Uterus (tissue), 4 donors: ENCODE measurements around the gene P3H2. TPM values are rescaled to one million over a fixed set of nuclear protein-coding genes. Genes with fewer than 3 reads are reported as not detected.
"Not testable (repeated sequence)": the region's sequence is repeated elsewhere in the genome, so short reads cannot be mapped to it uniquely, and the experiment has no call there.

Source experiments
- DNase-seq, 2 donors: peaks; one replicate each; pipeline ENCODE4 v3.0.0-alpha.2; 2019 to 2020
- H3K27ac ChIP-seq, 2 donors: fragments of 200-600 bp; sonication (generic); 1 replicate in 1 of 2; 2 replicates in 1 of 2; pipeline ENCODE4 v1.5.1; 2016 to 2018
- H3K27me3 ChIP-seq, 2 donors: fragments of 200-600 bp; sonication (generic); one replicate each; pipeline ENCODE4 v1.5.1; 2018 to 2019; ENCODE audit warnings: control low read depth in 1 of 2
- H3K36me3 ChIP-seq, 2 donors: fragments of 200-600 bp; sonication (generic); one replicate each; pipeline ENCODE4 v1.5.1; 2019; ENCODE audit warnings: control low read depth in 1 of 2
- H3K4me1 ChIP-seq, 2 donors: fragments of 200-600 bp; sonication (generic); one replicate each; pipeline ENCODE4 v1.5.1; 2018 to 2019; ENCODE audit warnings: control low read depth in 1 of 2
- H3K4me3 ChIP-seq, 2 donors: fragments of 200-600 bp; sonication (generic); 1 replicate in 1 of 2; 2 replicates in 1 of 2; pipeline ENCODE4 v1.5.1; 2018 to 2019; ENCODE audit warnings: mild to moderate bottlenecking in 1 of 2
- H3K9me3 ChIP-seq, 2 donors: fragments of 200-600 bp; sonication (generic); one replicate each; pipeline ENCODE4 v1.5.1; 2019; ENCODE audit warnings: control low read depth in 1 of 2
- POLR2A ChIP-seq, 2 donors: fragments of 450-650 bp; IDR thresholded peaks; one replicate each; pipeline ENCODE4 v1.6.1; 2016; ENCODE audit warnings: antibody characterized with exemption in 2 of 2, mild to moderate bottlenecking in 1 of 2, moderate library complexity in 1 of 2
- intact Hi-C: fragments of 100-400 bp; cut with DNase I; formaldehyde crosslinking; loops from one replicate; pipeline ENCODE4 v1.15.1; 2023; ENCODE audit warnings: low total_unique reads
- total RNA-seq, 4 donors: library from RNA; depleted of rRNA in 3 of 4; stranded (reverse); fragments of >200 nt in 3 of 4; gene quantifications; one replicate each; pipeline versions ENCODE4 v1.1.0 to v1.2.4, GENCODE V29; 2014 to 2023
- TF ChIP-seq, protein P1 (sequence below), 4 experiments: fragments of 200-600 bp in 2 of 4; fragments of 450-650 bp in 2 of 4; sonication (generic) in 2 of 4; IDR thresholded peaks; one replicate each; pipeline ENCODE4 v1.5.1; 2016 to 2019; ENCODE audit warnings: antibody characterized with exemption in 4 of 4, mild to moderate bottlenecking in 2 of 4, moderate library complexity in 1 of 4
- donor health status: DM: yes; HTN: yes; CAD: no.

The P3H2 gene
- total RNA-seq, 4 donors from 2014 or later = 12.6 to 441 (median 30.6) TPM

DNA sequence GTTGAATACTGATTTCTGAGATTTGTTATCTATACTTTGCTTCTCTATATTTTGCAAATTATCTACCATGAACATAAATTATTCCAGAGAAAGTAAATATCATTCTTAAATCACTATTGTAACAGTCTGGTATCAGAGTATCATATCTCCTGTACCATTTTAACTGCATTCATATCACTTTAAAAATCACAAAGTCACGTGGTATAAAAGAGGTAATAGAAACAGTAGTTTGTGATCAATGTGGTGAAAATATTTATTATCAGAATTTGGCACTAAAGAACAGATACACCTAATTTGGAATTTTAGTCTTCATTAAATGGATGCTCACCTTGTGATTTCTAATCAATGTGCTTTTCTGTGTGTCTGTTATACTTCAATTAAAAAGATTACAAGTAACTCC is 47.8 kb downstream of the P3H2 start:
- Histone ChIP-seq H3K4me1 (no peaks in the 10 kb centered on the region), H3K4me3 (no peak overlapping the region), H3K36me3 (no peaks in the 10 kb centered on the region), H3K27me3 (no peaks in the 10 kb centered on the region), H3K27ac (no peak overlapping the region), H3K9me3 (no peaks in the 10 kb centered on the region)
- DNase-seq = no peak
- intact Hi-C loops = no loop called here
- TF ChIP-seq POLR2A (IDR thresholded peaks at IDR 0.05) = no peak
- TF ChIP-seq, protein P1, sequence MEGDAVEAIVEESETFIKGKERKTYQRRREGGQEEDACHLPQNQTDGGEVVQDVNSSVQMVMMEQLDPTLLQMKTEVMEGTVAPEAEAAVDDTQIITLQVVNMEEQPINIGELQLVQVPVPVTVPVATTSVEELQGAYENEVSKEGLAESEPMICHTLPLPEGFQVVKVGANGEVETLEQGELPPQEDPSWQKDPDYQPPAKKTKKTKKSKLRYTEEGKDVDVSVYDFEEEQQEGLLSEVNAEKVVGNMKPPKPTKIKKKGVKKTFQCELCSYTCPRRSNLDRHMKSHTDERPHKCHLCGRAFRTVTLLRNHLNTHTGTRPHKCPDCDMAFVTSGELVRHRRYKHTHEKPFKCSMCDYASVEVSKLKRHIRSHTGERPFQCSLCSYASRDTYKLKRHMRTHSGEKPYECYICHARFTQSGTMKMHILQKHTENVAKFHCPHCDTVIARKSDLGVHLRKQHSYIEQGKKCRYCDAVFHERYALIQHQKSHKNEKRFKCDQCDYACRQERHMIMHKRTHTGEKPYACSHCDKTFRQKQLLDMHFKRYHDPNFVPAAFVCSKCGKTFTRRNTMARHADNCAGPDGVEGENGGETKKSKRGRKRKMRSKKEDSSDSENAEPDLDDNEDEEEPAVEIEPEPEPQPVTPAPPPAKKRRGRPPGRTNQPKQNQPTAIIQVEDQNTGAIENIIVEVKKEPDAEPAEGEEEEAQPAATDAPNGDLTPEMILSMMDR (IDR thresholded peaks at IDR 0.05) = no peak

DNA sequence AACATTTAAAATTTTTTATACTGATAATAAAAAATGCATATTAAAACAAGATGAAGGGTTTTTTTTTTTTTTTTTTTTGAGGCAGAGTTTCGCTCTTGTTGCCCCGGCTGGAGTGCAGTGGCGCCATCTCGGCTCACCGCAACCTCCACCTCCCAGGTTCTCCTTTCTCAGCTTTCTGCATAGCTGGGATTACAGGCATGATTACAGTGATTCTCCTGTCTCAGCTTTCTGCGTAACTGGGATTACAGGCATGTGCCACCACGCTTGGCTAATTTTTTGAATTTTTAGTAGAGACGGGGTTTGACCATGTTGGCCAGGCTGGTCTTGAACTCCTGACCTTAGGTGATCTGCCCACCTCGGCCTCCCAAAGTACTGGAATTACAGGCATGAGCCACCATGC is 48.8 kb downstream of the P3H2 start:
- intact Hi-C loops = not testable (repeated sequence)

DNA sequence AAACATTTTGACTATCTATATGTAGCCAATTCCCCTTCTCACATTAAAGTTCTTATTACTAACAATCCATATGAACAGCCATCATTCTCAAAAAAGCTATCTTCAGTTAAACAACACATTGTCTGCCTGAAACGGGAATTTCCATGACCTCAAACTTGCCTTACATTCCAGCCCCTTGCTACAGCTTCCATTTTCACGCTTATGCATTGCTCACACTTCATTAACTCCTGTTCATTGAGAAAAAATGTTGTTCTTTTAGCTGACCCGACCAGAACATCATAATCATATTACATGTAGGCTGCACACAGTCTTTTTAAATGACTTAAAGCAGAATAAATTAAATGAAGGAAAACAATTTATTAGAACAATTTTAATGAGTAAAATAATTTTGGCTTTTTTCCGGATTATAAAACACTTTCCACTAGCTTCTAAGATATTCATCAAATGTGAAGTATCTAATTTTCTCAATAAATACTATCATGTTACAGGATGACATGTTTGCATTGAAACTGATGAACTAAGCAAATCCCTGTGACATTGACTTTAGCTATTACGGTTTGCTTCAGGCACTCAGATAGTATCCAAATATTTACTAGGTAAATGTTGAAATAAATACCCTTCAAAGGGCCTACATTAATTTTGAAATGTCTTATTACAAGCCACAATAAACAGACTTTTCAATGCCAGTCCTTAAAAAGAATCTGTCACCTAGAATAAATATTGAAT is 49.9 kb downstream of the P3H2 start:
- Histone ChIP-seq H3K4me3 (no peak overlapping the region), H3K27ac (no peak overlapping the region), H3K27me3 (no peaks in the 10 kb centered on the region), H3K9me3 (no peaks in the 10 kb centered on the region), H3K36me3 (no peaks in the 10 kb centered on the region), H3K4me1 (no peaks in the 10 kb centered on the region)
- no peak for DNase-seq
- TF ChIP-seq, protein P1 (IDR thresholded peaks at IDR 0.05) = no peak
- no peak for TF ChIP-seq POLR2A (IDR thresholded peaks at IDR 0.05)
- intact Hi-C loops = no loop called here

More for the DNA sequence above, 48.8 kb downstream of the P3H2 start:
- not testable (repeated sequence) for H3K9me3 ChIP-seq, H3K4me1 ChIP-seq, H3K36me3 ChIP-seq, DNase-seq, H3K27me3 ChIP-seq, H3K4me3 ChIP-seq, H3K27ac ChIP-seq

DNA sequence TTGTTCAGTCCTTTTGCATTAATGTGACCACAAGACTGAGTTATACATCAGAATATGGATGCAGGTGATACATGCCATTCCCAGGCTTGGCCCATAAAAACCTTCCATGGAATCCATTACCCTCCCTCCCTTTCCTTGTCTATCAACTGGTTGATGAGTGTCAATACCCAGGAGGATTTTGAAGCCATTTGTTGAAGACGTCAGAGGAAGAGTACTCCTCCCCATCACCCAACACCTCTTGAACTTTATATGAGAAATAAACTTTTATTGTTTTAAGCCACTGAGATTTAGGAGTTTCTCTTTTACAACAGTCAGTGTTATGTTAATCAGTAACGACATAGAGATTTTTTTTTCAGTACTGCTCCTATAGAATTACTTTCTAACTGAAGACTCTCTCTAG is 55.5 kb downstream of the P3H2 start:
- no peak overlapping the region for H3K27ac ChIP-seq
- no peaks in the 10 kb centered on the region for H3K36me3 ChIP-seq
- no peak overlapping the region for H3K4me3 ChIP-seq
- no peak for DNase-seq
- H3K9me3 ChIP-seq = no peaks in the 10 kb centered on the region
- H3K4me1 ChIP-seq = no peaks in the 10 kb centered on the region
- H3K27me3 ChIP-seq = no peaks in the 10 kb centered on the region
- TF ChIP-seq, protein P1 (IDR thresholded peaks at IDR 0.05) = no peak
- no peak for TF ChIP-seq POLR2A (IDR thresholded peaks at IDR 0.05)
- intact Hi-C loops = no loop called here

DNA sequence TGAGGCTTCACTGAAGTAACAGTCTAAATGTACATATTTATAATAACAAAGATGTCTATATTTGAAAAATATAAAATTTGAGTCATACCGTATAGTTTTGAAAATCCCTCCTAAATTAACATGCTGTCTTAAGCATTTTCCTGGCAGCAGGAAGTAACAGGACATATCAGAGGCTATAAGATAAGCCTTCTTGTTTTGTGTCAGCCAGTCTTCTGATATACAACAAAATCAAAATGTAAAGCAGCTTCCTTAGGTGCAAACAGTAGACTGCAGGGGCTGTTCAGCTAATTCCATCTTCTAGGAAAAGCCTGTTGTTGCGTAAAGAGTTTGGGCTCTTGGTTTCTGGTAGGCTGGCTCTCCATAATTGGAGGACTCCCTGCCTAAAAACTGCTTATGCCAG is 56.0 kb downstream of the P3H2 start:
- no peak overlapping the region for H3K27ac ChIP-seq
- H3K4me3 ChIP-seq = no peak overlapping the region
- no peak for DNase-seq
- TF ChIP-seq, protein P1 (IDR thresholded peaks at IDR 0.05) = no peak
- no peak for TF ChIP-seq POLR2A (IDR thresholded peaks at IDR 0.05)
- intact Hi-C loops = no loop called here
- no peaks in the 10 kb centered on the region for H3K9me3 ChIP-seq
- no peaks in the 10 kb centered on the region for H3K27me3 ChIP-seq
- no peaks in the 10 kb centered on the region for H3K36me3 ChIP-seq
- H3K4me1 ChIP-seq = no peaks in the 10 kb centered on the region
